SKM-1 treated with dmso at 0.1 percent for 144 hours (cell line): ENCODE data around the gene CCN5.

ENCODE experiments used
- DNase-seq: peaks from one replicate; lab custom pipeline; 2025; ENCODE audit not compliant: unreplicated experiment; lab: John Stamatoyannopoulos, UW

CCN5 gene

DNA sequence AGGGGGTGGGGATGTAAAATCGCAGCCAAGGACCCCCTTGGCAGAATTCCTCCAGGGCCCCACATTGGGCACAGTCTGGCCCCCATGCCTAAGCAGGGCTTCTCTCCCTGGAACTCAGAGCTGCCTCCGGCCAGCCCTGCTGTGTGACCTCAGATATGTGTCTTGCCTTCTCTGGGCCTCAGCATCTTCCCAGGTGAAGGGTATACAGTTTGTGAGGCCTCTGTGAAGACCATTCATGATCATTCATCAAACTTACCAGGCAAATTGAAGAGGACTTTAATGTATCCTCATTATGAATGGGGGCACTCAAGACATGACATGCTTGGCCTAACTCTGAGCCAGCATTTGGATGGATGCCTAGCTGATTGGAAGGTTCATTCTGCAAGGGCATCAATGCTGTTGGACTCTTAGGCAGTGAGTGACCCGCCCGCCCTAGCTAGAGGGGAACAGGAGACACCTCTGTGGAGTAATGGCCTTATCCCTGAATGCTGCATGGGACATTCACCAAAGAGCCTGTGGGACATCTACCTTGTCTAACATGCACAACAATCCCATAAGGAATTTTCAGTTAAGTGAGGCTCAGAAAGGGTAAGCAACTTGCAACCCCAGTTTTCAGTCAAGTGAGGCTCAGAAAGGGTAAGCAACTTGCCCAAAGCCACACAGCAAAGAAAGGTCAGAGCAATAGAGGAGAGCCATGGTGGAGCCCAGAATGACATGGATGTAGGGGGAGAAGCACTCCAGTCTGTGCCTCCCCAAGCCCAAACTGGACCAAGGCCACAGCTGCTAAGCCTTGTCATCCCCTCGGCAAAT lies 535 bp downstream of the CCN5 start:
- no peak for DNase-seq

DNA sequence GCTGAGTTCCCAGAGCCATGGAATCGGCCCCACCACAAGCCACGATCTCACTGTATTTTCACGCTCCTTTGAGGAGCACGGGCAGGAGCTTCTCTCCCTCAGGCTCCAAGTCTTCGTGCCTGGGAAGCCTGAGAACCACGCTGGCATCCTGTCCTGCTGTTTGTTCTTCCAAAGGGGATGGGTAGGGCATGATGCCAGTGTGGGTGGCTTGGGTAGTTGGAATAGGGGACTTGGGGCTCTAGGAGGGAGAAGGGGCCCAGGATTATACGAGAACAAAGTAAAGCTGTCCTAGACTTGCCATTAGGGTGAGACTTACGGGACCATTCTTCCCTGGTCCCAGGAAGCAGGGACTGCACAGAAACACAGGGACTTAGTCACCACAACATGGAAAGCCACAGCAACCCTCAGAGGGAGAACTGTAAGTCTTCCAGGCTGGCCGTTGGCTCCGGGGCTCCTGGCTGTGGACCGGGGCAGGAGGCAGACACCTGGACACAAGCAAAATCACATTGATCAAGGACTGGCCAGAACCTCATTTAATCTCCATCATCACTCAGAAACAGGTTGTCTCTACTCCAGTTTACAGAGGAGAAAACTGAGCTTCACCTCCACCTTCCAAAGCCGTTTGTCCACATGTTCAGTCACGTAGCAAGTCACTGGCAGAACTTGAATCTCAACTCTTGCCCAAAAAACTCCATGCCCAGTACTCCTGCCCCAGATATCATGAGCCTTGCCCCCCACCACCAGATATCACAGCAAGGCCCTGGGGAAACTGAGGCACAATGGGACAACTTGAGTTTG lies 1.3 kb downstream of the CCN5 start:
- DNase-seq: no peak

DNA sequence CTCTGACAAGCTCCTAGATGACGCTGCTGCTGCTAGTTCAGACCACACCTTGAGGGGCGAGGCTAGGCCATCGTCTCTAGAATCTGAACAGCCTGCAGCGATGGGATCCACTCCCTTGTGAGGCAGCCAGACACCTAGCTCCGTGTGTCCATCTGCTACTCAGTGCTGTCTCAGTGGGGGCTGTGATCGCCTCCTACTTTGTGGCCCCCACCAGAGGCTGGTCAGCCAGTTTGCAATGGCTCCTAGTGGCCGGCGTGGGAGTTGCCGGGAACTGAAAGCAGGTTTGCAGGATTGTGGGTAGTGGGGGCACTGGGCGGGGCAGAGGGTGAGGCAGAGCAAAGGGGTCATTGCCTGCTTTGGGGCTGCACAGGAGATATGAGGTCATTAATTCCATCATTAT lies 2.8 kb downstream of the CCN5 start:
- no peak for DNase-seq

DNA sequence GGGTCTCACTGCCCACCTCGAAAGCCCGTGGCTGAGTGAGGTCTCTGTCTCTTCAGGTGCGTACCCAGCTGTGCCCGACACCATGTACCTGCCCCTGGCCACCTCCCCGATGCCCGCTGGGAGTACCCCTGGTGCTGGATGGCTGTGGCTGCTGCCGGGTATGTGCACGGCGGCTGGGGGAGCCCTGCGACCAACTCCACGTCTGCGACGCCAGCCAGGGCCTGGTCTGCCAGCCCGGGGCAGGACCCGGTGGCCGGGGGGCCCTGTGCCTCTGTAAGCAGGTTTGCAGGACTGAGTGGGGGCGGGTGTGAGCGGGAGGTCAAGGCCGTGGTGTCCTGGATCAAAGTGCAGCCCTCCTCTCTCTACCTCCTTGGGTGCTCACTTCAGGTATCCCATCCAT lies 4.7 kb downstream of the CCN5 start:
- DNase-seq: no peak

DNA sequence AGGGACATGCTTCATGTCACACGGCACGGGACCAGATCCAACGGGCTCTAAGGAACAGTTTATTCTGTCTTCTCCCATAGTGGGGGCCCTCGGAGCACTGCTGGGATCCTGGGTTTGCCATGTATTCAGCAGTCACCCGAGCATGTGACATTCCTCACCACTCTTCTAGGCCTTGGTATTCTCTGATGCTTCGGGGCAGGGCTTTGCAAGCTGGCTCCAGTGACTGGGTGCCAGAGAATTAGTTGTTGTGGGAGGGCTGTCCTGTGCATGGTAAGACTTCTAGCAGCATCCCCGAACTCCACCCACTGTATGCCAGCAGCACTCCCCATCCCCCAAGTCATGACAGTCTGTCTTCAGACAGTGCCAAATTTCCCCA lies 5.4 kb downstream of the CCN5 start:
- no peak for DNase-seq

DNA sequence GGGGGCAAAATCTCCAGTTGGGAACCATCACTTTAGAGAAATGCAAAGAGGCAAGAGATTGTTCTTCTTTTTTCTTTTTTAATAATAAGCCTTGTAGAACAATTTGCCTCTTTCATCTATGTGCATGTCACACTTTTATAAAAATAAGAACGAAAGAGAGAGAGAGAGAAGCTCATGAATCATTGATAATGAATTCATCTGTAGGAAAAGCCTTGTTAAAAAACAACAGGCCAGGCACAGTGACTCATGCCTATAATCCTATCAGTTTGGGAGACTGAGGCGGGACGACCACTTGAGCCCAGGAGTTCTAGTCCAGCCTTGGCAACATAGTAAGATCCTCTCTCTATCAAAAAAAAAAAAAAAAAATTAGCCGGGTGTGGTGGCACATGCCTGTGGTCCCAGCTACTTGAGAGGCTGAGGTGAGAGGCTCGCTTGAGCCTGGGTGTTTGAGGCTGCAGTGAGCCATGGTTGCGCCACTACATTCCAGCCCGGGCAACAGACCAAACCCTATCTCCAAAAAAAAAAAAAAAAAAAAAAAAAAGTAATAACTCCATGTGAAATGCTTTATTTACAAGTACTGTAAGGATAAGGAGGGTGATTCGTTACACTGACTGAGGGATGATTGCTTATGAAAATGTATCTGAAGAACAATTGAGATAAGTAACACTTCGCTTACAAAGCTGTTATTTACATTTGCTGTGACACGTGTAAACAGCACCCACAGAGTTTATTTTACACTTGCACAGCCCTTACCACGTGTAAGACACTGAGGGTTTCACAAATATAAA lies 6.0 kb downstream of the CCN5 start:
- no peak for DNase-seq

DNA sequence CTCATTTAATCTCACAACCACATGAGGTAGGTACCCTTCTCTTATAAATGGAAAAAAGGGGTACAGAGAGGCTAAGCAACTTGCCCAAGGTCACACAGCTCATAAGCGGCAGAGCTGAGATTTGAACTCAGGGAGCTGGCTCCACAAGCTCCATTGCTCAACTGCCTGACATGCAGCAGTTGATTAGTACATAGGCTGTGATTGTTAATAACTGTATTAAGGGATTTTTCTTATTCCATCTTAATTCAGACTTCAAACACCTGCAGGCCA lies 6.6 kb downstream of the CCN5 start:
- no peak for DNase-seq

DNA sequence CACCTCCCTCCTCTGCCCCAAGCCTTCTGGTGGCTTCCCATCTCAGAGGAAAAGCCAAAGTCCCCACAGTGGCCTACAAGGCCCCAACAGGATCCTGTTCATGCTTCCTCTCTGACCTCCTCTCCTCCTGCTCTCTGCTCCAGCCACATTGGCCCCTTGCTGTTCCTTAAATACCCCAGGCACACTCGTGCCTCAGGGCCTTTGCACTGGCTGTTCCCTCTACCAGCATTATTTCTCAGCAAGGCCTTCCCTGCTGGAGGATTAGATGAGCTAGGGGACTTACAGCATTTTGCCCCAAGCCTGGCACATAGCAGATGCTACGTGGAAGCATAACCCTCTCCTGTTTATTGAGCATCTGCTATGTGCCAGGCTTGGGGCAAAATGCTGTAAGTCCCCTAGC lies 7.8 kb downstream of the CCN5 start:
- no peak for DNase-seq

DNA sequence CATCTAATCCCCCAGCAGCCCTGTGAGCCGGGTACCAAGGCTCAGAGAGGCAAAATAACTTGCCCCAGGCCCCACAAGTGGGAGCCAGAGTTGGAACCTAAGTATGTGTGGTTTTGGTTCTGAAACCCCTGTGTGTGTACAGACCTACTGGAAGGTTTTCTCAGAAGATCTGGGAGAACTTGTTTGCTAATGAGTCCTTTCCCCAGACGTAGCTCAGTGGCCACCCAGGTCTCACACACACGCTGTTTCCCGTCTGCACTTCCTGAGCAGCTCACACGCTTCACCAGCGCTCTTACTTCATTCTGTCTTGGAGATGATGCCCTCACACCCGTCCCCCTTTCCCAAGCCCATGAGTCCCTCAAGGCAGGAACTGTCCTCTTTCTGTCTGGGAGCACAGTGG lies 8.2 kb downstream of the CCN5 start:
- no peak for DNase-seq

DNA sequence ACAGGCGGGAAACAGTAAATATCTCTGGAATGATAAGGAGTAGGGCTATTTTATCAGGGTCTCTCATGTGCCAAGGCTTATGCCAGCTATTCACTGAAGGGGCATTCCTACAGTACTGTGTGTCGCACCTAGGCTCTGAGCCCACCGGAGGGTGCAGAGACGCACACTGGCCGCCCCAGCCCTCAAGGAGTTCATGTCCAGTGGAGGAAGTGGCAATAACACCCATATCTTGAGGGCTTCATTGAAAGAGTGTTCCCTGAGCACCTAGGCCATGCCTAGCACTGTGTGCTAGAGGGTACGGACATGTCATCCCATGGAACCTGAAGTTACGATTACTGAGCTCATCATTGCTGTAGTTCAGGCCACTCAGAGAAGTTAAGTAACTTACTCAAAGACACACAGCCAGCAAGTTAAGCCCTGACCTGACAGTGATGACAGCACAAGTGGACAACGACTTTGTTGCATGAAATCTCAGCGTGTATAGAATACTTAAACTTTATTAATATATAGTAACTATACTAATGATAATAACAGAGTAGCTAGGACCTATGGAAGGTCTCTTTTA lies 8.7 kb downstream of the CCN5 start:
- DNase-seq: no peak

DNA sequence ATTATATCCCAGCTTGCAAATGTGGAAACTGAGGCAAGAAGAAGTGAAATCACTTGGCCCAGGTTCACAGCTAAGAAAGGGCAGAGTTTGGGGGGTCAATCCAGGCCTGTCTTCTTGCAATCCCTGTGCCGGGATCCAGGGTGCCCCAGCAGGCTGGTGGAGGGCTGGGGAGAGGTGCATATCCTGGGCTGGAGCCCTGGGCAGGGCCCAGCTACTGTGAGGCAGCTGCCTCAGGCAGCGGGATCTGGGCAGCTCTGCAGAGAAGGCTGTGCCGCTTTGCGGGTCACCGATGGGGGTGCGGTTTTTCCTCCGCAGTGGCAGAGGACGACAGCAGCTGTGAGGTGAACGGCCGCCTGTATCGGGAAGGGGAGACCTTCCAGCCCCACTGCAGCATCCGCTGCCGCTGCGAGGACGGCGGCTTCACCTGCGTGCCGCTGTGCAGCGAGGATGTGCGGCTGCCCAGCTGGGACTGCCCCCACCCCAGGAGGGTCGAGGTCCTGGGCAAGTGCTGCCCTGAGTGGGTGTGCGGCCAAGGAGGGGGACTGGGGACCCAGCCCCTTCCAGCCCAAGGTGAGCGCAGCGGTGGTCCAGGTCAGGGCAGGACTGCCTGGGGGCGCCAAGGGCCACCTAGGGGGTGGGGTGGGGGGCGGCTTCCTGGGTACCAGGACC lies 9.4 kb downstream of the CCN5 start:
- no peak for DNase-seq

DNA sequence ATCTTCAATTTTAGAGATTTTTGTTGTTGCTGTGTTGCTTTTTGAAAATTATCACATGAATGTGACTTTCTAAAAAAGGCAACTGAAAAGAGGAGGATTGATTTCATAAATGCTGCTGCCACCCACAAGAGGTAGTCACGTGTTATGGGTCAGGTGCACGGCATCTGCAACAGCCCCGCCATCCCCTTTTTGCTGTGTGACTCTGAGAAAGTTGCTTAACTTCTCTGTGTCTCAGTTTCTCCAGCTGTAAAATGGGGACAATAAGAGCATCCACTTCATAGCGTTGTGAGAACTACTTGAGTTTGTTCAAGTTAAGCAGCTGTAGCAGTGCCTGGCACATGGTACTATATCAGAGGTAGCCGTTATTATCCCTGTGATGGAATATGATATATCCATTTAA lies 10.7 kb downstream of the CCN5 start:
- no peak for DNase-seq

DNA sequence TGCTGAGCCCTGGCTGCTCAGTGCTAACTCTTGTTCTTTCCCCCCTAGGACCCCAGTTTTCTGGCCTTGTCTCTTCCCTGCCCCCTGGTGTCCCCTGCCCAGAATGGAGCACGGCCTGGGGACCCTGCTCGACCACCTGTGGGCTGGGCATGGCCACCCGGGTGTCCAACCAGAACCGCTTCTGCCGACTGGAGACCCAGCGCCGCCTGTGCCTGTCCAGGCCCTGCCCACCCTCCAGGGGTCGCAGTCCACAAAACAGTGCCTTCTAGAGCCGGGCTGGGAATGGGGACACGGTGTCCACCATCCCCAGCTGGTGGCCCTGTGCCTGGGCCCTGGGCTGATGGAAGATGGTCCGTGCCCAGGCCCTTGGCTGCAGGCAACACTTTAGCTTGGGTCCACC lies 11.9 kb downstream of the CCN5 start:
- DNase-seq: no peak

DNA sequence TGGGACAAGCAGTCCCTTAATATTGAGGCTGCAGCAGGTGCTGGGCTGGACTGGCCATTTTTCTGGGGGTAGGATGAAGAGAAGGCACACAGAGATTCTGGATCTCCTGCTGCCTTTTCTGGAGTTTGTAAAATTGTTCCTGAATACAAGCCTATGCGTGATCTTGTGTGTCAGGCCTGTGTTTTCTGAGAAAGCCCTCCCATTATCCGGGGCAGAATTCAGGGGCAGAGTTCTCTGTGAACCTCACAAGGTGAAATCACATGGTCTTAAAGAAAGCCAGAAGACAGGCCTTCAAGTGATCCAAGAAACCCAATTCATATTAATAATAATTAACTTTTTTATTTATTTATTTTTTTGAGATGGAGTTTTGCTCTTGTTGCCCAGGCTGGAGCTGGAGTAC lies 12.5 kb downstream of the CCN5 start:
- no peak for DNase-seq

DNA sequence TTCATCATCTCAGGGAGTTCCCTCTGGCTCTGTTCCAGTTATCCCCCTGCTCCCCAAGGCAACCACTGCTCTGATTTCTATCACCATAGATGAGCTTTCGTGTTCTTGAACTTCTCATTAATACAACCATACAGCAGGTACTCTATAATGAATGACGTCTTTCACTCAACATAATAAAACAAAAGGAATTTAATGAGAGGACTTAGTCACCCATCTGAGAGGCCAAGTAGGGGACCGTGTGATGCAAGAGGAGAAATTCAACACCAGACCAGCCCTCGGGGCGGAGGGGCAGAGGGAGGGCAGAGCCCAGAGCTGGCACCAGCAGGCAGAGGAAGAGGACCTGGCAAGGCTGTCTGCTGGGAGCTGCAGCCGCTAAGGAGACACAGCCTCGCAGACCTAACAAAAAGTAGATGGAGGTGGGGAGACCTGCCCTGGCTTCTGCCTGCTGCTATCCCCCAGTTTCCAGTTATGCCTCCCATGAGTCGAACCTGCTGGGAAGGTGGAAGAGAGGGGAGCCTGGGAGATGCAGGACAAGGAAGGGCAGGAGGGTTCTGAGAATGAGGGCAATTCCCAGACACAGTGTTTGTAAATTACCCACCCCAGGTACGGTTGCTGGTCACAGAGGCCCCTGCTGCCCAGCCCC lies 13.8 kb downstream of the CCN5 start:
- no peak for DNase-seq

DNA sequence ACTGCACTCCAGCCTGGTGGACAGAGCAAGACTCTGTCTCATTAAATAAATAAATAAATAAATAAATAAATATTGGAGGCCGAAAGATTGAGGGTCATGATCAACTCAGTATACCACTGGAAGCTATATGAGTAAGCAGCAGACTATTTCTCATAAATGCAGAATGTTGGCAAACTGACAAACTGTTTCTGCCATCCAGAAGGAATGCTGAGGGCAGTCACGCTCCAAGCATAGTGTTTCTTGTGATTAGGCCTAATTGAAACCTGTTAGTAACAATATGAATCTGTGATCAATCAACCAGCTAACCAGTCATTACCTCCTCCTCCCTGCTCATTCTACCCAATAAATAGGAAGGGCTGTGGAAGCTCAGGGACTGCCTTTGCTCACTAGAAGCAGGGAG lies 15.3 kb downstream of the CCN5 start:
- DNase-seq: no peak

DNA sequence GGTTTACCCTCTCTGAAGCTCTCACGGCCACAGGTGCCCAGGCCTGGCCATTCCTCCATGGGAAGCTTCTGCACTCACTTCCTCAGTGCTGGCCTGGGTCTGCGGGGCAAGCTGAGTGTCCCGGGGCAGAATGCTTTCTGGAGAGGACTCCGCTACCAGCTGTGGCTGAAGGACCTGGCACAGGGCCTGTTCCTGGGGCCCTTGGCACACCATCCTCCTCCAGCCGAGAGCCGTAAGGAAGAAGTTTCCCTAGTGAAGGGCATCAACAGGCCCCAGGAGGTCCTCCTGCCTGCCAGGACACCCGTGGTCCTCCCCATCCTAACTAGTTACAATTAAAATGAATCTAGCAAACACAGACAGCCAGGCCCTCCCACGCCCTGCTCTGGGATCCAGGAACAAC lies 16.5 kb downstream of the CCN5 start:
- DNase-seq: no peak

DNA sequence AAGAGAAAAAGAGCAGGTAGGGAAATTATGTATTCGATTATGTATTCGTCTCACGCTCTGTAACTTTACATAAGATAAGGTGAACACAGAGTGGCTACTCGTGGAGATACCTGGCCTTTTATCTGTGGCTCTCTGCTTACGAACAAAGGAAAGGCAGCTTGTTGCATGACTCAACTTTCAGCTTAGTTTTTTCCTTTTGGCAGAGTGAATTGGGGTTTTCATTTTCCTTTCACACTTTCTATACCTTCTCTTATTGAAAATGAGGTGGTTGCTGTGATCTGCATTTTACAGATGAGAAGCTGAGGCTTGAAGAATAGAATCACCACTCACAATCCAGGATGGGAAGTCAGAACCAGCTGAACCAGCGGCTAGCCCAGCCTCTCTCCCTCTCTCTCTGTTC lies 17.2 kb downstream of the CCN5 start:
- DNase-seq: no peak

DNA sequence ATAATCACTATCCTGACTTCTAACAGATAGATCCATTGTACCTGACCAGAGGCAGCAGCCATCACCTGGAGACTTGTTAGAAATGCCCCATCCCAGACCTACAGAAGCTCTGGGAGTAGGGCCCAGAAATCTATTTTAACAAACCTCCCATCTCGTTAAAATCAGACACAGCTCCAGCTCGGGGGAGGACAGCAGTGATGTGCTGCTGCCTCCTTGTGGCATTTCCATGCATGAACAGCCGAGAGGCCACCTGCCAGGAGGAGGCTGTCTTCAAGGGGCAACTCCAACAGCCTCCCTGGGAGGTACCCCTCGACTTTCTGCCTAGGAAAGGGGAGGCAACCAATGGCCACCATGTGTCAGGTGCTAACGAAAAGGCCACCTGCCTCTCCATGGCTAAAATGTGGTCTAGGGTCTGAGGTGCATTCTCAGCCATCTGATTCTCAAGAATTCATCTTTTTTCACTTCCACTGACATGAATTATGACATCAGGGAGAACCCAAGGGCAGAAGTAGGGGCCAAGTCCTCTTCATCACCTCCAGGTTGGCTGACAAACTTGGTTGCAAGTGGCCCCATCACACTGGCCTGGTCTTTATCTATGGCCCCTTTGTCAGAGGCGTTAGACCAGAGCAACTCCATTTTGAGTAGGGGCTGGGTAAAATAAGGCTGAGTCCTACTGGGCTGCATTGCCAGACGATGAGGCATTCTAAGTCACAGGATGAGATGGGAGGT lies 18.3 kb downstream of the CCN5 start:
- DNase-seq: peak; percentile 47

DNA sequence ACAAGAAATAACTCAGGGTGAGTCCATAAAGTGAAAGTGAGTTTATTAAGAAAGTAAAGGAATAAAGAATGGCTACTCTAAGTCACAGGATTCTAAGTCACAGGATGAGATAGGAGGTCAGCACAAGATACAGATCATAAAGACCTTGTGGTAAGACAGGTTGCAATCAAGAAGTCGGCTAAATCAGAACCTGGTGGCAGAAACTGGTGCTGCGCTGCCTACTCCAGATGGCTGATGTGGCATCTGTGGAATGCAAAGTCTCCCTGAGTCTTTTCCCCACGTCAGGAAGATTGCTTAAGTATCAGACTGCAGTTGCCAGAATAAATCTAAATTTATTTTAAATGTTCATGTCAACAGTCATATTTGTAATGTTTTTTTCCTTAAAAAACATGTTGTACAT lies 19.8 kb downstream of the CCN5 start:
- DNase-seq: no peak
